Heart left ventricle (tissue), 13 donors: ENCODE measurements around the gene GHSR.
A peak's percentile ranks its signal among the peaks of the same experiment; 100 is the strongest.

ENCODE experiments used
- CTCF ChIP-seq, 12 donors: fragments of 200-600 bp; sonication (generic) in 4 of 12; IDR thresholded peaks; one replicate each; pipeline versions ENCODE4 v1.5.0 to v1.8.0; 2018 to 2022; ENCODE audit warnings: antibody characterized with exemption in 12 of 12, mild to moderate bottlenecking in 5 of 12
- POLR2A ChIP-seq, 2 donors: fragments of 450-650 bp; IDR thresholded peaks; one replicate each; pipeline ENCODE4 v1.6.1; 2017; ENCODE audit warnings: antibody characterized with exemption in 2 of 2, mild to moderate bottlenecking in 2 of 2, moderate library complexity in 2 of 2
- donor health status: ischemic (EF 13 %, LVEDD 7.1; RV severe dilation, severe dysfunction).
- donor health status: DM: no; HTN: yes; CAD: no.
- donor health status: DM: no; HTN: no; CAD: no.
- donor health status: ischemic (EF 25% LVEDD 6.9; RV normal size, moderate dysfunction).
- donor health status: ischemic (EF 25% LVEDD 5.7; RV mildly dilated, moderate dysfunction).
- donor health status: ischemic (EF 35%, LVEDD 5.7; RV mildly dilated, moderate dysfunction).
- donor health status: nonischemic (EF 11% LVEDD 7.7; RV severe dilation, severe dysfunction).
- donor health status: DM: yes; HTN: yes; CAD: no.
- donor health status: PGD.
- donor health status: ischemic (EF 29% LVEDD 5.4; RV normal size, mild dysfunction).
- donor health status: nonischemic (EF 23%, LVEDD 6.1; RV moderate dilation, normal function).

GRCh38 chr3:172461530-172462138, 13.4 kb upstream of the GHSR start:
- TF ChIP-seq CTCF (IDR thresholded peaks at IDR 0.05) (peak; percentile 73 to 88 (median 84)), POLR2A (IDR thresholded peaks at IDR 0.05) (no peak)
